T follicular helper cell (primary cell): ENCODE data around the gene IL17REL.
"Not testable (repeated sequence)": the region's sequence is repeated elsewhere in the genome, so short reads cannot be mapped to it uniquely, and the experiment has no call there.

Source experiments
- DNase-seq: peaks from one replicate; pipeline ENCODE4 v3.0.0-alpha.2; 2020; ENCODE audit warnings: low read depth

Gene IL17REL

DNA sequence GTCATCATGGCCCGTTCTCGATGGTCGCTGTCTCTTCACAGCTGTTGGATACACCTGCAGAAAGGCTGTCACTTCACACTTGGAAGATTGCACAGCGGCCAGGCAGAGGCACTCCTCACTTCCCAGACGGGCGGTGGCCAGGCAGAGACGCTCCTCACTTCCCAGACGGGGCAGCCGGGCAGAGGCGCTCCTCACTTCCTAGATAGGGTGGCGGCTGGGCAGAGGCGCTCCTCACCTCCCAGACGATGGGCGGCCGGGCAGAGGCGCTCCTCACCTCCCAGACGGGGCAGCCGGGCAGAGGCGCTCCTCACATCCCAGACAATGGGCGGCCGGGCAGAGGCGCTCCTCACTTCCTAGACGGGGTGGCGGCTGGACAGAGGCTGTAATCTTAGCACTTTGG lies 22.7 kb downstream of the IL17REL start:
- DNase-seq, result not testable (repeated sequence)

DNA sequence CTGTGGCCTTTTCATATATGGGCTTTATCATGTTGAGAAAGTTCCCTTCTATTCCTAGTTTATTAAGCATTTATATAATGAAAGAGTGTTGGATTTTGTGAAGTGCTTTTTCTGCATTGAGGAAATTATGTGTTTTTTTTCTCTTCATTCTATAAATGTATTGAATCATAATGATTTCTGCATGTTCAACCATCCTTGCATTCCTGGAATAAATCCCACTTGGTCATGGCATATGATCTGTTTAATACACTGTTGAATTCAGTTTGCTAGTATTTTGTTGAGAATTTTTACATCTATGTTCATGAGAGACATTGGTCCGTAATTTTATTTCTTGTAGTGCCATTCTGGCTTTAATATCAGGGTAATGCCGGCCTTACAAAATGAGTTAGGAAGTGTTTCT lies 26.2 kb downstream of the IL17REL start:
- DNase-seq, result no peak

DNA sequence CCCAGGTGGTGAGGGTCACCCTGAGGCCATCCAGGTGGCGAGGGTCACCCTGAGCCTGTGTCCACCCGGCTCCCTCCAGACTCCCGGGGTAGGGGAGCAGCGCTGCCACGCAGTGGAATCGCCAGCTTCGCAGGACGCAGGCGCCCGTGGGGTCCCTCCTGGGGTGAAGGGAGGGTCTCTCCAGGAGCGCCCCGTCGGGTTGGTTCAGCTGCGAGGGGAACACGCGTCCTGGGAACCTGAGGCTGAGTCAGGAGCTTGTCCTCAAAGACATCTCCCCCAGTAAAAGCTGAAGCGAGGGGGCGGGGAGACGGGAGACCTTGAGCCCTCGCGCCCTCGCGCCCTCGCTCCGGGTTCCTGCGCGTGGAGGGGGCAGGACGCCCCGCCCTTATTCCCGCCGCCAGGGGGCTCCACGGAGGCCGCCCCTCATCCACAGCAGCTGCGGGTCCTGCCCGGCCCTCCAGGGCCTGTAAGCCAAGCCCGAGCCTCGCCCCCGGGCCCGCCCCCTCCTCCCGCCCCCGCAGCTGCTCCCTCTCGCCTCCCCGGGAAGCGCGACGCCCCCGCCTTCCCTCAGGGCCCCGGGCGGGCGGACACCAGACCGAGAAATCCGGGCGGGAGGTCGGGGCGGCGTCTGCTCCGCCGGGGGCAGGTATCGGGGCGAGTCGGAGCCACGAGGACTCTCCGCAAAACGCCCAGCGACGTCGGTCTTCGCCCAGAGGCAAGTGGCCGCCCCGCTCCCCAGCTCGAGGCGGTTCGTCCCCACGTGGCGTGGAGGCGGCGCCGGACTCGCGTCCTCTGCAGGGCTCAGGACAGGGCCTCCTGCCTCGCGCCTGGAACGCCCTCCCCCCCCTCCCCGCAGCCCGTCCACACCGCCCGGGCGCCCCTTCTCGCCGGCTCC lies 29.2 kb downstream of the IL17REL start:
- DNase-seq, result no peak

DNA sequence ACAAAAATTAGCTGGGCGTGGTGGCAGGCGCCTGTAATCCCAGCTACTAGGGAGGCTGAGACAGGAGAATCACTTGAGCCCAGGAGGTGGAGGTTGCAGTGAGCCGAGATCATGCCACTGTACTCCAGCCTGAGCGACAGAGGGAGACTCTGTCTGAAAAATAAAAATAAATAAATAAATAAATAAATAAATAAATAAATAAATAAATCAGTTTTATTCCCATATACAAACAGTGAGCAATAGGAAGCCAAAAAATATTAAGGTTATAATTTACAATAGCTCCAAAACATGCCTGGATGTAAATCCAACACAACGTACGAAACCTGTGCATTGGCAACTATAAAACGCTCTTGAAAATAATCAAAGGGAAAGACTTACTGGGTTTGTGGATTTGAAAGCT lies 30.8 kb downstream of the IL17REL start:
- not testable (repeated sequence) for DNase-seq

DNA sequence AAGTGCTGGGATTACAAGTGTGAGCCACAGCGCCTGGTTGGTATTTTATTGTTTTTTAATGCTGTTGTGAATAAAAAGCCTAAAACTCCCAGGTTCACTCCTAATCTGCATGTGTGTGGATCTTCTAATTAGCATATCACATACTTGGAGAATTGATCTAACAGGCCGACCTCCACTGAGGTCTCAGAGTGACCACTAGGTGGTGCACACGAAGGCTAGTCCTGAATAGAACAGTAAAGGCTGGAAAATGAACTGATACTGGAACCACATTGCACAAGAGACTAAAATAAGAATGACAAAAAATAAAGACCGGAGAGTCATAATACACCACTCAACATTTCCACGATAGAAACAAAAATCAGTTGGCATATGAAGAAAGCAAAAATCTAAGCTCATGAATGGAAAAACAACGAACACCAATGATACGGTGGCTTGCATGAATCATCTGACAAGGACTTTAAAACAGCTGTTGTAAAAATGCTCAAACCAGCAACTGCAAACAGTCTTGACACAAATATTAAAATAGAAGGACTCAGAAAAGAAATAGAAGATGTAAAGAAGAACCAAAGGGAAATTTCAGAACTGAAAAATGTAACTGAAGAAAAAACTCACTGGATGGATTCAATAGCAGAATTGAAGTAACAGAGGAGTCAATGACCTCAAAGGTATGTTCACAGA lies 32.8 kb downstream of the IL17REL start:
- DNase-seq, result no peak

DNA sequence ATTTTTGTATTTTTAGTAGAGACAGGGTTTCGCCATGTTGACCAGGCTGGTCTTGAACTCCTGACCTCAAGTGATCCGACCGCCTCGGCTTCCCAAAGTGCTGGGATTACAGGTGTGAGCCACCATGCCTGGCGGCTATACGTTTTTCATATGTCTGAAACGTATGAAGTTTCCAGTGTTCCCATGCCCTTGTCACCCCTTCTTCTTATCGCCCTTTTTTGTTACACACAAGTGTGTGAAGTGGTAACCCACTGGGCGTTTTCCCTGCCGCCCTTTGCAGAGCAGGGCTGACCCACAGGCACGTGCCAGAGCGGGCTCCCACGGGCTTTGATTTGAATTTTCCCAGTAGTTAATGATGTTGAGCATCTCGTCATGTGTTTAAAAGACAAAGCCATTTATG lies 35.0 kb downstream of the IL17REL start:
- no peak for DNase-seq

DNA sequence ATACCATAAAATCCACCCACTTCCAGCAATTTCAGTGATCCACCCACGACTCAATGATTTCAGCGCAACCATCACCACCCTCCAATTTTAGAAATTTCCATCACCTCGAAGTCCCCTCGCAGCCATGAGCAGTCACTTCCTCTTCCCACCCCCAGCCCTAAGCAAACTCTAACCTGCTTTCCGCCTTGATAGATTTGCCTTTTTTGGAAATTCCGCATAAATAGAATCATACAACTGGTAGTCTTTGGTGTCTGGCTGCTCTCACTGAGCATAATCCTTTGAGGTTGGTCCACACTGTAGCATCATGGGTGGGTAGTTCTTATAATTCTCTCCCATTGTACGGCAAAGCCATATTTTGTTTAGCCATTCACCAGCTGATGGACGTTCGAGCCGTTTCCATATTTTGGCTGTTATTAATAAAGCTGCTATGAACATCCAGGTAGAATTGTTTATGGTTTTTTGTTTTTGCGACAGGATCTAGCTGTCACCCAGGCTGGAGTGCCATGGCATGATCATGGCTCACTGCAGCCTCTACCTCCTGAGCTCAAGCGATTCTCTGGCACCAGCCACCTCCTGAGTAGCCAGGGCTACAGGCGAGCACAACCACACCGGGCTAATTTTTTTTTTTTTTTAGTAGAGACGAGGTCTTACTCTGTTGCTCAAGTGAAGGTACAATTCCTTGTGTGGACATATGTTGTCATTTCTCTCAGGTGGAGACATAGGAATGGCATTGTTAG lies 36.0 kb downstream of the IL17REL start:
- DNase-seq, result no peak

DNA sequence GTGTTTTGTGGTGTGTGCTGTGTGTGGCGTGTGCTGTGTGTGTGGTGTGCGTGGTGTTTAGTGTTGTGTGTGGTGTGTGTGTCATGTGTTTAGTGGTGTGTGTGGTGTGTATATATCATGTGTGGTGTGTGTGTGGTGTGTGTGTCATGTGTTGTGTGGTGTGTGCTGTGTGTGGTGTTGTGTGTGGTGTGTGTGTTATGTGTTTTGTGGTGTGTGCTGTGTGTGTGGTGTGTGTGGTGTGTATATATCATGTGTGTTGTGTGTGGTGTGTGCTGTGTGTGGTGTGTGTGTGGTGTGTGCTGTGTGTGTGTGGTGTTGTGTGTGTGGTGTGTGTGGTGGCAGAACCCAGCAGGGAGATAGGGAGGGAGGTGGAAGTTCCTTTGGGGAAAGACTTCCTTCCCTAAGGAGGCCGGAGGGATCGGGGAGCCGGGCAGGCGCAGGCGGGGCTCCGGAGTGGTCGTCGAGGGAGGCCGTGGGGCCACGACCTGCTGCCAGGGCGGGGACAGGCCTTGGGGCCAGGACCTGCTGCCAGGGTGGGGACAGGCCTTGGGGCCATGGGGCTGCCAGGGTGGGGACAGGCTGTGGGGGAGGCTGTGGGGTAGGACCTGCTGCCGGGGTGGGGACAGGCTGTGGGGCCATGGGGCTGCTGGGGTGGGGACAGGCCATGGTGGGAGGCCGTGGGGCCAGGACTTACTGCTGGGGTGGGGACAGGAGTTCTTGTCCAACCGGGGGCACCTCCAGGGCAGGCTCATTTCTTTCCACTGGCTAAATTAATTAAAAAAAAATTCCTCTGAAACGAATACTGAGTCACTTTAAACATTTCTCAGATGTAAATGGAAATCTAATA lies 36.8 kb downstream of the IL17REL start:
- DNase-seq, result no peak

DNA sequence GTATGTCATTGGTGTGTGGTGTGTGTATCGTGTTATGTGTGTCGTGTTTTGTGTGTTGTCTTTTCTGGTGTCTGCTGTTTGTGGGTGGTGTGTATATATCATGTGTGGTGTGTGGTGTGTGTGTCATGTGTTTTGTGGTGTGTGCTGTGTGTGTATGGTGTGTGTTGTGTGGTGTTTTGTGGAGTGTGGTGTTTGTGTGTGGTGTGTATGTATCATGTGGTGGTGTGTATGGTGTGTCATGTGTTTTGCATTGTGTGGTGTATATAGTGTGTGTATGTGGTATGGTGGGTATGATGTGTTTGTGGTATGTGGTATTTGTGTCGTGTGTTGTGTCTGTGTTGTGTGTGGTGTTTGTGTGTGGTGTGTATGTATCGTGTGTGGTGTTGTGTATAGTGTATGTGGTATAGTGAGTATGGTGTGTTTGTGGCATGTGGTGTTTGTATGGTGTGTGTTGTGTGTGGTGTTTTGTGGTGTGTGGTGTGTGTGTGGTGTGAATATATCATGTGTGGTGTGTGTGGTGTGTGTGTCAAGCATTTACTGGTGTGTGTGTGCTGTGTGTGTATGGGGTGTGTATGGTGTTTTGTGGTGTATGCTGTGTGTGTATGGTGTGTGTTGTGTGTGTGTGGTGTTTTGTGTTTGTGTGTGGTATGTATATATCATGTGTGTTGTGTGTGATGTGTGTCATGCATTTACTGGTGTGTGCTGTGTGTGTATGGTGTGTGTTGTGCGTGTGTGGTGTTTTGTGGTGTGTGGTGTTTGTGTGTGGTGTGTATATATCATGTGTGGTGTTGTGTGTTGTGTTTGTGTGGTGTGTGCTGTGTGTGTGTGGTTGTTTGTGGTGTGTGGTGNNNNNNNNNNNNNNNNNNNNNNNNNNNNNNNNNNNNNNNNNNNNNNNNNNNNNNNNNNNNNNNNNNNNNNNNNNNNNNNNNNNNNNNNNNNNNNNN lies 39.3 kb downstream of the IL17REL start:
- DNase-seq, result no peak

DNA sequence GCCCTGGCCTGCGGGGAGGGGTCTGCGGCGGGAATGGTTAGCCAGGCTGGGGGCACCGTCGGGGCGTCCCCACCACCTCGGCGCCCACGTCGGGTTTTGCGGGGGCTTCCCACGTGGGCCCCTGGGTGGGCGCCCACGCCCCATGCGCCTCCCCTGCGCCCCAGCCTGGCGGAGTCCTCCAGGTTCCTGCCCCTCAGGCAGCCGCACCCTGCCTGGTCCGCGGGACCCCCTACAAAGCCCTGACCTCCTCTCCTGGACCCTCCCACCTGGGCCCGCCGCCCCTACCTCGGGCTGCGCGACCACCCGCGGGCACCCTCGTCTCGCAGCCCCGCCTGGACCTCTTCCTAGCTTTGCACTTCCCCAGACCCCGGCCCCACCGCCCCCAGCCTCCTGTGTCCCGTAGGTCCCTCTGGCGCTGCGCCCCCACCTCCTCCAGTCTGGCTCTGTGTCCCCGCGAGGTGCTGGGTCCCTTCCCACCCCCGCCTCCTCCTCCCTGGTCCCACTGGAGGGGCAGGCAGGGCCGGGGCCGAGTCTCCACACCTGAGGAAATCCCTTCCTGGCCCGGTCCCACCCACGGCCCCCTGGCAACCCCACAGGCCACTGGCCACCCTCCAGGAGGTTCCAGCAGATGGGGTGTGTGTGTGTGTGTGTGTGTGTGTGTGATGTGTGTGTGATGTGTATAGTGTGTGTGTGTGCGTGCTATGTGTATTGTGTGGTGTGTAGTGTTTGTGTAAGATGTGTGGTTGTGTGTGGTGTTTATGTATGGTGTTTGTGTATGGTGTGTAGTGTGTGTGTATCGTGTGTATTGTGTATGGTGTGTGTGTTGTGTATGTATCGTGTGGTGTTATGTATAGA lies 40.2 kb downstream of the IL17REL start:
- DNase-seq, result no peak

DNA sequence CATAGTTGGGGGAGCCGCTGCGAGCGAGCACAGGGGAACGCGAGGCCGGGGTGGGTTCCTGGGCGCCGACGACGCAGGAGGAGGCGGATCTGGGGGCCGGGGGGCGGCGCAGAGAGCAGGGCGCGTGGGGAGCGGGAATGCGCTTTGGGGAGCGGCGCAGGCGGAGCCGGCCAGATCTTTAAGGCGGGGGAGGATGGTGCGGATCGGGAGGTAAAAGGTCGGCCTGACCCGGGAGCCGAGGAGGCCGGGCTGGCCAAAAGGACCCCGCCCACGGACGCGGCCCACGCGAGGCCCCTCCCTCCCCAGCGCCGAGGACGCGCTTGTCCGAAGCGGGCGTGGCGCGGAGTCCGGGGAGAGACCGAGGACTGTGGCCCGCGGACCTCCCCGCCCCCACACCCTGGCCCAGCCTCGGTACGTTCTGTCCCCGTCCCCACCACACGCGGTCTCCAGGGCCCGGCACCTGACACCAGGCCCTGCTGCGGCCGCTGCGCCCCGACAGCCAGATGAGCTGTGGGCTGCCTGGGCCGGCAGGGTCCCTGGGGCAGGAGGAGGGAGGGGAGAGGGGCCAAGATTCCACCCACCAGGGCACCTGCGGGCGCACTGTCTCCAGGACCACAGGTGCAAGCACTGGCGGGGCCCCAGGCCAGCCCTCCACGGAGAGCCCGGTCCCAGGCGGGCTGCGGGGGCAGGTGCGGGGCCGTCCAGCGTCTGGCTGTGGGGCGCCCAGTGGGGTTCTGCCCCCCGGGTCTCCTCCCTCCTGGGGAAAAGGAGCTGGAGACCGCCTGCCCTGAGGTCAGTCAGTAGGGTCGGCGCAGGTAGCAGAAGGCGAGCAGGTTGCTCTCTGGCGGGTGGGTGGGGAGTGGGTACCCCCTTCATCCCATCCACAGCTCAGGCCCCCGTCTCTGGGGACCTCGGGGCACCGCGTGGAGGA lies 41.1 kb downstream of the IL17REL start:
- DNase-seq, result no peak

DNA sequence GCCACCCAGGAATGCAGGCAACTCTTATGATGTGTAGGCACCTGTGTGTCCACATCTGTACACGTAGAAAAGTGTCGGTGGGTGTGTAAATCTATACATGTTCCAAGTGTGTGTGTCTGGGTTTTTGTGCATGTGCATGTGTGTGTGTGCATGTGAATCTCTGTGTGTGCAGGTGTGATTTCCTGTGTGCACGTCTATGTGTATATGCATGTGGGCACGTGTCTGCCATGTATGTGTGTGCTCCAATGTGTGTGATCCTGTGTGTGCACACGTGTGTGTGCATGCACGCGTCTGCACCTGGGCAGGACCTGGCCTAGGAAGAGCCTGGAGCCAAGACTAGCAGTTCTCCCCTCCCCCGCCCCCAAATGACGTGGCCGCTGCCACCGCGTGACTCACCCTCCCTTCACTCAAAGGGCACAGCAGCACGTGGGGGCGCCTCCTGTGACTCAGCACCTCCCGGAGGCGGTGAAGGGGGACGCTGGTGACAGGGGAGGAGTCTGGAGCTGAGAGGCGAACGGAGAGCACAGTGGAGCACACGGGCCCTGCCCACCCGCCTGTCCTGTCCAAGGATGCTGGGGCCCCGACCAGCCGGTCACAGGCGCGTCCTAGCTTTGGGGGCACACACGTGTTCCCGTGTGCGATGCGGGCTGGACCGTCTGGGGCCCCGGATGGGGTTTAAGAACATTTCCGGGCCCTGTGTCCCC lies 41.9 kb downstream of the IL17REL start:
- peak; percentile 93 for DNase-seq

DNA sequence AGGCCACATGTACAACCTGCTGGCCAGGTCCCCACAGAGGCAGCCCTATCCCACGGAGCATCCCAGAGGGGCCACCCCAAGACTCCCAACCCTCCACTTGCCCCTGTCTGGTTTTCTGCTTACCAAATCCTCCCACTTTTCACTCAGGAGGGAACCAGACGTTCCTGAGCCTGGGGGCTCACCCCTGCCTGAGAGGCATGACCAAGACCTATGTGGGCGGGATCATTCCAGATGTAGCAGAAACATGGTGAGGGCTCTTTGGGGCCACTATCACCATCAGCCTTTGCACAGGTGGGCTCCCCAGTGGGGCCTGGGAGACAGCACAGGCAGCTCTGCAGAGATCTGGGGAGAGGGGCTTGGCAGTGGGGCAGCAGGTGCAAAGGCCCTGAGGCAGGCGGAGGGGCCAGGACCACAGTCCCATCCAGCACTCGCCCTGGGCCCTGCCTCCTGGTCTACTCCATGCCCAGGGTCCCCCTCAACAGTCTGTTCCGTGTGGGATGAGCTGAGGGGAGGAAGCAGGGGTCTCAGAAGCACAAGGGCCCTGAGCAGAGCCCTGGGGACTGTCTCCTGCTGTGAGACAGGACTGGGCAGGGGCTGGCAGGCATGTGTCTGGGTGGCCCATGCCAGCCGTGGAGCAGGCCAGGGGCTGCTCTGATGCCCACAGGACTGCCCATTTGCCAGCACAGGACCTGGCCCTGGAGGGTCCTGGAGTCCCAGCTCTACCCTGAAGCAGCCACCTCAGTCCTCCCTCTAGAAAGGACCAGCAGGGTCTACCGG lies 42.6 kb downstream of the IL17REL start:
- DNase-seq, result no peak

DNA sequence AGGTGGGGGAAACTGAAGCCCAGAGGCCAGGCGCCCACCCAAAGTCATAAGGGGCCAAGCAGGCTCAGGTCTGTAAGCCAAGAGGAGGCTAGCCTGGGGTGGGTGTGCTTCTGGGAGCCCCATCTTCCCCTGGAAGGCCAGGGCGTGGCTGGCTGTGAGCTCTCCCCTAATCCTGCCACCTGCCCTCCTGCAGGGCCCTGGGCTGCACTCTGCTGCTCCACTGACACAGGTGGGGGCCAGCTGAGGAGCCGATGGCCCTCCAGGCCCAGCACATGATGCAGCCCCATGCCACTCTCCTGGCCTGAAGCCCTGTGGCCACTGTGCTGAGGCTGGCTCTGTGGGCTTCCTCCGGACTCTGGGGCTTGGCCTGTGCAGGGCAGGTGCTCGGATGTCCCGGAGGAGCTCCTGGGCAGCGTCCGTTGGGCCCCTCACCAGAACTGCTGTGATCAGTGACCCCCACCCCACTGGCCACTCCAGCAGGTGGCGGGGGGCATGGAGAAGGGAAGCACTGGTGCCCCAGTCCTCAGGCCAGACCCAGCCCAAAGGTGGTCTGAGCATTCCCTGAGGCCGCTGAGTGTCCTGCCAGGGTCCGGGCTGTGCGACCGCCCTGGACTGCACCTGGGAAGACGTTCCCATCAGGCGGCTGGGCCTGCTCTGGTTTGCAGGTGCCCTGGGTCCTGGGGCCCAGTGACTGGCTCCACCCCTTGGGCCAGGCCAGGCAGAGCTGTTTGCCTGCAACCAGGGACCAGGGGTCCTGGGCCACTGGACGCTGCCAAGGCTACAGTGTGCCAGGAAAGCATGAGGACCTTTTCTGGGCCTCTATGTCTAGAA lies 43.5 kb downstream of the IL17REL start:
- no peak for DNase-seq

DNA sequence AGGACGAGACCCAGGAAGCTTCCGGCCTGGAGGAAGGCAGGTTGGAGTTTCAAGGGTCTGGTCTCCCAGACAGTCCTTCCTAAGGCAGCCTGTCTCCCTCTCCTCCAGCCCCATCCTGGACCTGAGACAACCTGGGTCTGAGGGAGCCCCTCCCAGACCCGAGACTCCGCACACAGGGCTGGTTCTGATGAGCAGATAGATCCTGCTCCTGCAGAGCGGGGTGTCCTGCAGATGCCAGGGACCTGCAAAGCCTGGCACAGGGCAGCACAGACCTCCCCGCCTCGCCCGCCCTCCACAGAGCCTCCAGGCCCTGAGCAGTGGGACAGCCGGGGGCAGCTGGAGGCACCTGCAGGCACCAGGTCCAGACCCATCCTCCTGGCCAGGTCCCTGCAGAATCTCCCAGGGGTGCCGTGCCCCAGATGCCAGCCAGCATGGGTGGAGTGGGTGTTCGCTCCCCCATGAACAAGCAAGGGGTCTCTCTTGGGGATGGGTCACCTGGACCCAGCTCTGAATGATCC lies 44.2 kb downstream of the IL17REL start:
- no peak for DNase-seq

DNA sequence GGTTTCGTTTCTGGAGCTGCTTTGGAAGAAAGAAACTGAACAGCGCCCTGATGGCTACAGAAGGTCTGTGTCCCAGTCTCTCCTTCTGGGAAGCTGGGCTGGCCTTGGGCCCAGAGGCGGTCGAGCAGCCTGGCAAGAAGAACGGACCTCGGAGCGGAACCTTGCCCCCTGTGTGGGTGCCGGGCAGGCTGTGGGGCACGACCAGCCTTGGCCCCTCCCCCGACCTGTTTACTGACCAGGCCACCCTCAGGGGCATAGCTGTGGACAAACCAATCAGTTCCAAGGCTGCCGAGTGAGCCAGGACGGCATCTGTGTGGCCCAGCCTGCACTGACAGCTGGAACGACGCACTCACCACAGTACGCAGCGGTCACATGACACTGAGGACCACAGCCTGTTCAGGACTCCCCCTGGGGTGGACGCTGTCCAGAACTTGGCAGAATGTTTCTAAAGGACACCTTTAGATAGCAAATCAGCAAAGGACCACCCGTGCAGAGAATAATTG lies 44.8 kb downstream of the IL17REL start:
- no peak for DNase-seq
